ENCODE data around the gene RNASE7.

Gene RNASE7

GRCh38 chr14:21026274-21026987, 15.7 kb upstream of the RNASE7 start:
- TF ChIP-seq, protein P1, sequence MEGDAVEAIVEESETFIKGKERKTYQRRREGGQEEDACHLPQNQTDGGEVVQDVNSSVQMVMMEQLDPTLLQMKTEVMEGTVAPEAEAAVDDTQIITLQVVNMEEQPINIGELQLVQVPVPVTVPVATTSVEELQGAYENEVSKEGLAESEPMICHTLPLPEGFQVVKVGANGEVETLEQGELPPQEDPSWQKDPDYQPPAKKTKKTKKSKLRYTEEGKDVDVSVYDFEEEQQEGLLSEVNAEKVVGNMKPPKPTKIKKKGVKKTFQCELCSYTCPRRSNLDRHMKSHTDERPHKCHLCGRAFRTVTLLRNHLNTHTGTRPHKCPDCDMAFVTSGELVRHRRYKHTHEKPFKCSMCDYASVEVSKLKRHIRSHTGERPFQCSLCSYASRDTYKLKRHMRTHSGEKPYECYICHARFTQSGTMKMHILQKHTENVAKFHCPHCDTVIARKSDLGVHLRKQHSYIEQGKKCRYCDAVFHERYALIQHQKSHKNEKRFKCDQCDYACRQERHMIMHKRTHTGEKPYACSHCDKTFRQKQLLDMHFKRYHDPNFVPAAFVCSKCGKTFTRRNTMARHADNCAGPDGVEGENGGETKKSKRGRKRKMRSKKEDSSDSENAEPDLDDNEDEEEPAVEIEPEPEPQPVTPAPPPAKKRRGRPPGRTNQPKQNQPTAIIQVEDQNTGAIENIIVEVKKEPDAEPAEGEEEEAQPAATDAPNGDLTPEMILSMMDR (IDR thresholded peaks at IDR 0.05; ENCODE audit: control insufficient read depth, insufficient read depth, low read depth, low read length, missing control alignments) = no peak
- DNase-seq (ENCODE audit: low read depth) = no peak
- no peak overlapping the region for H3K4me3 ChIP-seq (ENCODE audit: control insufficient read depth, low read depth, low read length)

DNA sequence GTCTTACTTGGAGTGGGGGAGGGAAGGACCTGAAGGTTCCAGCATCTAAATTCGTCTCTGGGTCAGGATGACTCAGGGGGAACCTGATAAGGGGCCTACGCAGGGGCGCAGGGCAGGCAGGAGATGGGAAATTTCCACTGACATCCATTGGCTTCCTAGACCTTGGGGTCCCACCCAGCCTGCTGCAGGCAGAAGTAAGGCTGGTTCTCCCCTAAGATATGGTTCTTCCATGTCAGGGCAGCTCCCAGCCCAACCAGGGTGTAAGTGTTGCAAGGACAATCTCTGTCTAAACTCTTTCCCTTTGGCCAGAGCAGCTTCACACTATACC, 15.2 kb upstream of the RNASE7 start:
- DNase-seq (ENCODE audit: low read depth) = no peak
- no peak overlapping the region for H3K4me3 ChIP-seq (ENCODE audit: control insufficient read depth, low read depth, low read length)
- TF ChIP-seq, protein P1 (IDR thresholded peaks at IDR 0.05; ENCODE audit: control insufficient read depth, insufficient read depth, low read depth, low read length, missing control alignments) = no peak

DNA sequence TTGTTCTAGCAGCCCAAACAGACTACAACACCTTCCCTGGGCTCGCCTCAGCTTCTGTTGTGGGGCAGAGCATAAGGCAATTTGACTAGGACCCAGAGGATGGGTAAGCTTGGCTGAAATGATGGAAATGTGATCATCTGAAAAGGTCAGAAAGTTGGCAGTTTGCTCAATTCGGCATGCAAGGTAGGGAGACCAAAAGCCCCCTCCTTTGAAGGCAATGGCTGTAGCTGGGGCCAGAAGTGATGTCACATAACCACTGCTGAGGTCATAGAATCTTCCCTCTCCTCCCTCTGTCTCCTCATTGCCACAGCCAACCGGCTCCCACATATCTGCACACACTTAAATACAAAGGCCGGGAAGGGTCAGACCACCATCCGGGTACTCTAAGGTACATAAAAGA, 12.2 kb upstream of the RNASE7 start, which contains the start of gene TPPP2:
Gene TPPP2 (plus strand): TSS at position 301 of the 400 bp plus-strand sequence. CDS start 365 bp downstream, outside the sequence.
- TF ChIP-seq, protein P1 (IDR thresholded peaks at IDR 0.05; ENCODE audit: control insufficient read depth, insufficient read depth, low read depth, low read length, missing control alignments) = no peak
- DNase-seq (ENCODE audit: low read depth) = no peak

DNA sequence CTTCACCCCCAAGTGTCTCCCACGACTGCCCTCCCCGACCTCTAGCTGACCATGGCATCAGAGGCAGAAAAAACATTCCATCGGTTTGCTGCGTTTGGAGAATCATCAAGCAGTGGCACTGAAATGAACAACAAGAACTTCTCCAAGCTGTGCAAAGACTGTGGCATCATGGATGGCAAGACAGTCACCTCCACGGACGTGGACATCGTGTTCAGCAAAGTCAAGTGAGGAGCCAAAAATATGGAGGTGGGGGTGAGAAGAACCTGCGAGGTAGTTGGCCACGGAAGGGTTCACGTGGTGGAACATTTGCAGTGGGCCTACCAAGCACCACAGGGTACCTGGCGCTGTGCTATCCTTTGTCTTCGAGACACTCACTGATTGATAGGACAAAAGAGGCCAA, 11.6 kb upstream of the RNASE7 start:
- TF ChIP-seq, protein P1 (IDR thresholded peaks at IDR 0.05; ENCODE audit: control insufficient read depth, insufficient read depth, low read depth, low read length, missing control alignments) = no peak
- no peak for DNase-seq (ENCODE audit: low read depth)
- H3K4me3 ChIP-seq (ENCODE audit: control insufficient read depth, low read depth, low read length) = no peak overlapping the region

More for the DNA sequence above, 12.2 kb upstream of the RNASE7 start, which contains the start of gene TPPP2:
- no peak within 1 kb of the TSS for H3K4me3 ChIP-seq (ENCODE audit: control insufficient read depth, low read depth, low read length)

DNA sequence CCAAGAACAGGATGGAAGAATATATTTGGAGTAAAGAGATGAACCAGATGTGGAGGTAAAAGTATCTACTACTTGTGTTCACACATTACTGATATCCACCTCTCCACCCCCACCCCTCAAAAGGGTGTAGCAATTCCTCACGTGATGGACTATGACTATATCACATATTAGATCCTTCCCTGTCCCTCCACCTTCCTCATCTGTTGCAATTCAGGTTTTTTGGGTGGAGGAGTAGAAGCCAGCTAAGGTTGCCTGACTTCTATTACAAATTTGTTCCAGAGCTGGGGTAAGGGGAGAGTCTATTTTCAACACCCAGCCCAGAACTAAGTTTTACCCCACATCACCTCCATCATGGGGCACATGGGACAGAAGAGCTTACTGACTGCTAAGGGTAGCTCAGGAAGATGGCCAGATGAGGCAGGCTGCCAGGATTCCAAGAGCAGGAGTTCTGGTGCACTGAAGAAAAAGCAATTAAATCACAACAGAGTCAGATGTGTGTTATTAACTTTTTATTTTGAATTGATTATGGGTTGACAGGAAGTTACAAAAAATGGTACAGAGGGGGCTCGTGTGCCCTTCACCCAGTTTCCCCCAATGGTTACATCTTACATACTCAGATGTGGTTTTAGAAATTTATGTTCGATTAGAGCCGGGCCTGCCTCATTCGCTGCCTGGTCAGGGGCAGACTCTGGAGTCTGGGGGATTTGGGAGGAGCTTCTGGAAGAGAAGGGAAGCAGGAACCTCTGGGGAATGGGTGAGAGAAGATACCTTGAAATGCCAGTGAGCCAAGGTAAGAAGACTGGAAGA, 9.6 kb upstream of the RNASE7 start:
- H3K4me3 ChIP-seq (ENCODE audit: control insufficient read depth, low read depth, low read length) = no peak overlapping the region
- no peak for DNase-seq (ENCODE audit: low read depth)
- TF ChIP-seq, protein P1 (IDR thresholded peaks at IDR 0.05; ENCODE audit: control insufficient read depth, insufficient read depth, low read depth, low read length, missing control alignments) = no peak

DNA sequence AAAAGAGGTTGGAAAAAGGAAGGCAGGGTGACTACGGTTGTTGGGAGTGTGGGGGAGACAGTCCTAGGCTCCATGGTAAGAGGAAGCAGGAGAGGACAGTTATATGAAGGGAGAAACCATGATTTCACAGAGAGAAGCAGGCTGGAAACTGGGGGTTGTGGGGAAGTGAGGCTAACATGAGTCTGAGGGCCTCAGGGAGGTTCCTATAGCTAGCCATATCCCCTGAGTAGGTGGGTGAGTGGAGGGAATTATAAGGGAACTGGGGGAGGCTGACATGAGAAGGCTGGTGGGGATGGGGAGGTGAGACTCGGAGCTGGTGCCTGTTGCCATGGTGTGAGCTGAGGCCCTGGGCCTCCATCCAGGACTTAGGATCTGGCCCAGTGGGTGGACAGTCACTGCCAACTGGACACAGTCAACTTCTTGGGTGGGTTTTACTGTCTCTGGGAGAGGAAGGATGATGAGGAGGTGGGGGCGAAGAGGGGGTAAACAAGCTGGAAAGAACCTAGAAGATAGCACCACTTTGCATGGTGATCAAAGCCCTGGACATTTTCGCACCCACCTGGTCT, 8.9 kb upstream of the RNASE7 start:
- no peak overlapping the region for H3K4me3 ChIP-seq (ENCODE audit: control insufficient read depth, low read depth, low read length)
- TF ChIP-seq, protein P1 (IDR thresholded peaks at IDR 0.05; ENCODE audit: control insufficient read depth, insufficient read depth, low read depth, low read length, missing control alignments) = no peak
- no peak for DNase-seq (ENCODE audit: low read depth)

Measured in AG09309 (cell line).